GM12801 (cell line): Measurements from ENCODE around the gene CTNND2.

Source experiments
- TF ChIP-seq, protein P1 (sequence below): IDR thresholded peaks from one replicate; pipeline ENCODE4 v1.5.1; 2011; ENCODE audit warnings: control low read depth; ENCODE audit not compliant: insufficient read length; ENCODE audit errors: extremely low read depth

Gene CTNND2

DNA sequence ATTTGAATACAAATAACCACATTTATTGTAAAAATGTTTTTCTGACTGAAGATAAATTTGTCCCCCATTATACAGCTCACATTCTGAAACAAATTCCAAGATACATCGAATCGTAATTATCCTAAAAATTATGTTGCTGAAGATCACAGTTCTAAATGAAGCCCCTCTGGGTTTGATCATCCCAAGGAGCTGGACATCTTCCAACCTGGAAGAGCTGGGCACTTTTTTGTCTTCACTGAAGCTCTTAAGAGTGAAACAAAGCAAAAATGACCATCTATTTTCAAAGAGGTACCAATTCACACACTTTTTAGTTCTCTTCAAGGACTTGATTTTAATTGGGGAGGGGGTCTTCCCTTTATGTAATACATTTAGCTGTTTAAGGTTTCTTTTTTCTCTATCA is 5.5 kb downstream of the CTNND2 start:
- TF ChIP-seq, protein P1, sequence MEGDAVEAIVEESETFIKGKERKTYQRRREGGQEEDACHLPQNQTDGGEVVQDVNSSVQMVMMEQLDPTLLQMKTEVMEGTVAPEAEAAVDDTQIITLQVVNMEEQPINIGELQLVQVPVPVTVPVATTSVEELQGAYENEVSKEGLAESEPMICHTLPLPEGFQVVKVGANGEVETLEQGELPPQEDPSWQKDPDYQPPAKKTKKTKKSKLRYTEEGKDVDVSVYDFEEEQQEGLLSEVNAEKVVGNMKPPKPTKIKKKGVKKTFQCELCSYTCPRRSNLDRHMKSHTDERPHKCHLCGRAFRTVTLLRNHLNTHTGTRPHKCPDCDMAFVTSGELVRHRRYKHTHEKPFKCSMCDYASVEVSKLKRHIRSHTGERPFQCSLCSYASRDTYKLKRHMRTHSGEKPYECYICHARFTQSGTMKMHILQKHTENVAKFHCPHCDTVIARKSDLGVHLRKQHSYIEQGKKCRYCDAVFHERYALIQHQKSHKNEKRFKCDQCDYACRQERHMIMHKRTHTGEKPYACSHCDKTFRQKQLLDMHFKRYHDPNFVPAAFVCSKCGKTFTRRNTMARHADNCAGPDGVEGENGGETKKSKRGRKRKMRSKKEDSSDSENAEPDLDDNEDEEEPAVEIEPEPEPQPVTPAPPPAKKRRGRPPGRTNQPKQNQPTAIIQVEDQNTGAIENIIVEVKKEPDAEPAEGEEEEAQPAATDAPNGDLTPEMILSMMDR: no peak

DNA sequence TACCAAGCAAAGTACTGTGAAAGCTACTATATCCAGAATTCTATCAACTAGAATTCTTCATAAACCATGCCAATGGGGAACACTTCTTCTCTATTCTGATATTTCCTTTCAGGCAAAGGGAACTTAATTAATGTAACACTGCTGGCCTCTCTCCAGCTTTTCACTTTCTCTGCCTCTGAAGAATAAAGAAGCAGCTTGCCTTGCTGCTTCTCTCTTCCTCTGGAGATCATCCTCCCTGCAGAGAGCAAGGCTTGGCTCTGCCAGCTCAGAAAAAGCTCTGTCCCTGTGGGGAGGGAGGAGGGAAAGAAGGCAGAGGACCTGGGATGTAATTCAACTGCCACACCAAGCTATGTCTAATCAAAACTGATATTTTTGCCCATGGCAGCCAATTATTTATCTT is 6.5 kb downstream of the CTNND2 start:
- TF ChIP-seq, protein P1: no peak

DNA sequence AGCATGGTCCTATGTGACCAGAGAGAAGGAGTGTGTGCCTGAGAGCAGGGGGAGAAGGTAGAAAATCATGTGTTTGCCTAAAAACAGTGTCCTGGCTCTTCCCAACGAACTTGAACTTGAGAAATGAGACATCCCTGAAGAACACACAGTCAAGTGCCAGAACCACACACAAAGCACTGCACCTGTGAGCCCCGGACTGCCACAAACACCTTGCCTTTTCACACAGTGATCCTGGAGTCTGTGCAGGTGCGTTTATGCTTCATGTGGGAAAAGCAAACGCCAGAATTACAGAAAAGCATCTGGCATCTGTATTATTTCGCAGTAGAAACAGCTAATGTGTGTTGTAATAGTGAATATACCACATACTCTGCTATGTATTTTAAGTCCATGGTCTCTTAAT is 9.3 kb downstream of the CTNND2 start:
- TF ChIP-seq, protein P1: no peak

DNA sequence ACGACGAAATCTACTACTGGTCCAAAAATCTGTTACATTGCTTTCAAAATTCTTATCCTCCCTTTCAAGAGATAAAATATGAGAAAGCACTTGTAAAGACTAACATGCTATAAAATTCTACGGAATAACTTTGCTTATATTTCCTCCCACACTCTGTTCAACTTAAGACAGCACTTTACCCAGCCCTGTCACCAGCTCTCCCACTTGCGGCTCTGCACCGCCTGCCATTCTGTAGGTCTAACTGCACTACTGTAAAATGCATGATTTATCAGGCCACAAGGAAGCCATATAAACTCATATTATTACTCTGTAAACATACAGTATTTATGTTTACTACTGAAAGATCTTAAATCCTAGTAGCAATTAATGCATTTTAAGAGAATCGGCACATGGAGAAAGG is 11.4 kb downstream of the CTNND2 start:
- TF ChIP-seq, protein P1: no peak

GRCh38 chr5:11890777-11891176 is 13.5 kb downstream of the CTNND2 start:
- TF ChIP-seq, protein P1: no peak

- TF ChIP-seq, protein P1: no peak
These were observed 16.0 kb downstream of the CTNND2 start for GRCh38 chr5:11888221-11888620.

- TF ChIP-seq, protein P1: no peak
These were observed 25.4 kb downstream of the CTNND2 start for GRCh38 chr5:11878814-11879213.

GRCh38 chr5:11873587-11873986 is 30.7 kb downstream of the CTNND2 start:
- TF ChIP-seq, protein P1: no peak
